ENCODE measurements around the gene DGKD. TPM values are rescaled to one million over a fixed set of nuclear protein-coding genes. Genes with fewer than 3 reads are reported as not detected.

Gene DGKD
- total RNA-seq, 1 experiment from 2014 or later, result 52.0 TPM

- H3K4me3 ChIP-seq (replicated peaks in 1 of 2; ENCODE audit: low read depth in 1 of 2, low read length in 2 of 2), result no peak overlapping the region
- POLR2A ChIA-PET, result no interaction called here
- no peak overlapping the region for H3K9ac ChIP-seq (ENCODE audit: low read length)
- RAD21 ChIA-PET (ENCODE audit: low non-redundant PET in 1 of 2, low total read pairs in 2 of 2, uncharacterized antibody in 2 of 2, unreplicated experiment in 2 of 2), result no interaction called here
- CTCF ChIA-PET, result no interaction called here
- intact Hi-C loops (cut with micrococcal nuclease), result no loop called here
- peaks cover 71% of the 10 kb centered on the region for H3K79me2 ChIP-seq (ENCODE audit: insufficient read depth, low read length)
- no peak overlapping the region for H2AFZ ChIP-seq (ENCODE audit: low read depth, low read length, poor library complexity, severe bottlenecking)
- TF ChIP-seq EGR1 (IDR thresholded peaks at IDR 0.05; ENCODE audit: low read depth) (no peak), JUND (IDR thresholded peaks at IDR 0.05) (no peak), ATF3 (IDR thresholded peaks at IDR 0.05) (no peak), CBX3 (IDR thresholded peaks at IDR 0.05; ENCODE audit: low read depth) (no peak), SP1 (IDR thresholded peaks at IDR 0.05; ENCODE audit: low read depth) (no peak), MAX (IDR thresholded peaks at IDR 0.05) (no peak), EZH2phosphoT487 (IDR thresholded peaks at IDR 0.05; ENCODE audit: borderline replicate concordance) (no peak), REST (IDR thresholded peaks at IDR 0.05; ENCODE audit: low read depth) (no peak), EZH2 (IDR thresholded peaks at IDR 0.05) (no peak), FOSL1 (IDR thresholded peaks at IDR 0.05; ENCODE audit: low read depth) (no peak), ZNF274 (IDR thresholded peaks at IDR 0.05; ENCODE audit: low read depth, low read length) (no peak), CEBPB (IDR thresholded peaks at IDR 0.05; ENCODE audit: low read depth) (no peak), CTCF (IDR thresholded peaks at IDR 0.05 in 2 of 3, conservative IDR thresholded peaks at IDR 0.05 in 1 of 3; ENCODE audit: borderline replicate concordance in 1 of 3, insufficient read depth in 1 of 3, low read depth in 2 of 3, low read length in 2 of 3) (no peak), SRF (IDR thresholded peaks at IDR 0.05; ENCODE audit: low read depth) (no peak), SIN3A (IDR thresholded peaks at IDR 0.05; ENCODE audit: low read depth) (no peak), ZFX (IDR thresholded peaks at IDR 0.05) (no peak), POLR2AphosphoS5 (IDR thresholded peaks at IDR 0.05; ENCODE audit: low read depth, low read length) (no peak), RAD21 (IDR thresholded peaks at IDR 0.05; ENCODE audit: low read depth) (no peak)
- 0 out of 2 replicates have a peak, but pooled peaks cover 3% of the 10 kb centered on the region for H4K20me1 ChIP-seq (ENCODE audit: insufficient read depth)
- BruUV-seq (replicated peaks), result no TSS peak
- H3K9me2 ChIP-seq (ENCODE audit: insufficient read depth), result no peaks in the 10 kb centered on the region
- DNase-seq (ENCODE audit: low read depth, low spot score) (no peak), ATAC-seq (no peak)
- no peaks in the 10 kb centered on the region for H3K4me1 ChIP-seq (ENCODE audit: control insufficient read depth in 1 of 2, insufficient read depth in 2 of 2, low read length in 2 of 2)
- H3K27ac ChIP-seq (ENCODE audit: low read depth, low read length), result no peak overlapping the region
- no peaks in the 10 kb centered on the region for H3K27me3 ChIP-seq (ENCODE audit: insufficient read depth, low read length)
- peaks cover 5 to 16% of the 10 kb centered on the region in 2 experiments; a peak in 2 of 4 replicates for H3K36me3 ChIP-seq (ENCODE audit: control insufficient read depth in 1 of 2, insufficient read depth in 2 of 2, low read length in 2 of 2)
- H3K4me2 ChIP-seq (ENCODE audit: low read length), result no peak overlapping the region
- H3K9me3 ChIP-seq (ENCODE audit: control insufficient read depth in 1 of 2, insufficient read depth in 1 of 2, low read depth in 1 of 2, low read length in 2 of 2), result no peaks in the 10 kb centered on the region
Measured at GRCh38 chr2:233369462-233369861, 15.2 kb downstream of the DGKD start.
